Cardiac fibroblast (primary cell): ENCODE data around the gene CENPL.
A peak's percentile ranks its signal among the peaks of the same experiment; 100 is the strongest.
"Not testable (repeated sequence)": the region's sequence is repeated elsewhere in the genome, so short reads cannot be mapped to it uniquely, and the experiment has no call there.

Experiments
- DNase-seq, 2 donors: peaks; one replicate each; pipeline versions ENCODE4 v3.0.0 to v3.0.0-alpha.2; 2010; ENCODE audit warnings: low read depth in 2 of 2
- H3K4me3 ChIP-seq, 2 donors: replicated peaks in 1 of 2; 1 replicate in 1 of 2; 2 replicates in 1 of 2; pipeline ENCODE4 v1.5.1; 2011; ENCODE audit warnings: low read depth in 2 of 2, low read length in 2 of 2, mild to moderate bottlenecking in 2 of 2, moderate library complexity in 1 of 2
- CTCF ChIP-seq: IDR thresholded peaks from one replicate; pipeline ENCODE4 v1.5.1; 2011; ENCODE audit warnings: low read depth, mild to moderate bottlenecking, low read length, inconsistent platforms

The CENPL gene

GRCh38 chr1:173821680-173822079 is 3.0 kb downstream of the CENPL start:
- DNase-seq = no peak
- H3K4me3 ChIP-seq = no peak overlapping the region
- no peak for TF ChIP-seq CTCF

- H3K4me3 ChIP-seq = no peak overlapping the region
- DNase-seq = no peak
- TF ChIP-seq CTCF = no peak
Observed at GRCh38 chr1:173818459-173818858, 6.2 kb downstream of the CENPL start.

GRCh38 chr1:173813654-173814053 is 11.0 kb downstream of the CENPL start:
- DNase-seq, H3K4me3 ChIP-seq: not testable (repeated sequence)

GRCh38 chr1:173802961-173803360 is 21.7 kb downstream of the CENPL start:
- no peak for DNase-seq
- TF ChIP-seq CTCF = no peak
- no peak overlapping the region for H3K4me3 ChIP-seq

GRCh38 chr1:173799995-173800394 is 24.7 kb downstream of the CENPL start:
- not testable (repeated sequence) for H3K4me3 ChIP-seq, DNase-seq

GRCh38 chr1:173798078-173798477 is 26.6 kb downstream of the CENPL start:
- peak in 1 of 2 donors; percentile 49 for DNase-seq
- no peak for TF ChIP-seq CTCF
- no peak overlapping the region for H3K4me3 ChIP-seq

- H3K4me3 ChIP-seq = no peak overlapping the region
- no peak for TF ChIP-seq CTCF
- no peak for DNase-seq
Observed at GRCh38 chr1:173789841-173790240, 34.8 kb downstream of the CENPL start.

GRCh38 chr1:173784997-173785396 is 39.7 kb downstream of the CENPL start:
- TF ChIP-seq CTCF = no peak
- DNase-seq = no peak
- H3K4me3 ChIP-seq = no peak overlapping the region
